GM19452 (cell line): Measurements from ENCODE around the gene SLC7A8.

Experiments used
- ATAC-seq: cut with Tn5 transposase; IDR thresholded peaks from one replicate; pipeline ENCODE4 v1.9.1; 2021; ENCODE audit not compliant: unreplicated experiment

Gene SLC7A8

DNA sequence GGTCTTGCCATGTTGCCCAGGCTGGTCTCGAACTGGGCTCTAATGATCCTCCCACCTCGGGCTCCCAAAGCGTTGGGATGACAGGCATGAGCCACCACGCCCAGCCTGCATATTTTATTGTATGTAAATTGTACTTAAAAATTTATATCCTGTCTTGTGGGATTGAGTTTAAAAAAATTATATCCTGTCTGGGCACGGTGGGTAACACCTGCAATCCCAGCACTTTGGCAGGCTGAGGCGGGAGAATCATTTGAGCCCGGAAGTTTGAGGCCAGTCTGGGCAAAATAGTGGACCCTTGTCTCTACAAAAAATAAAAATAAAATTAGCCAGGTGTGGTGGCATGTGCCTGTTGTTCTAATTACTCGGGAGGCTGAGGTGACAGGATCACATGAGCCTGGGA is 50.5 kb downstream of the SLC7A8 start:
- no peak for ATAC-seq

DNA sequence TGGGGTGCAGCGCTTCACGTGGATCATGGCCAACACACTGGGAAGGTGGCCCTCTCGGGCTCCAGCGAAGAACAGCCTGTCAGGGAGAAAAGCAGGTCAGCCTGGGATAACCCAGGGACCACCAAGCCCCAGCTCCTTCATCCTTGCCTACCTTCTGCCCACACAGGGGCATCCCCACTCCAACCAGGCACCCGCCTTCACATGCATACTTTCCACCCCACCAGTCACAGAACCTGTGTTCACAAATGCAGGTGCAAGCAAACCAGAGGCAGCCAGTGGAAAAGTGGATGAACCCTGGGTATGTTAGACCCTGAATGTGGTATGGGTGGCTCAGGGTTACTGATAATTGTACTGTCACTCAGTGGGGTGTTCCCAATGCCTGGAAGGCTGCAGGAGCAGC is 52.0 kb downstream of the SLC7A8 start:
- no peak for ATAC-seq

DNA sequence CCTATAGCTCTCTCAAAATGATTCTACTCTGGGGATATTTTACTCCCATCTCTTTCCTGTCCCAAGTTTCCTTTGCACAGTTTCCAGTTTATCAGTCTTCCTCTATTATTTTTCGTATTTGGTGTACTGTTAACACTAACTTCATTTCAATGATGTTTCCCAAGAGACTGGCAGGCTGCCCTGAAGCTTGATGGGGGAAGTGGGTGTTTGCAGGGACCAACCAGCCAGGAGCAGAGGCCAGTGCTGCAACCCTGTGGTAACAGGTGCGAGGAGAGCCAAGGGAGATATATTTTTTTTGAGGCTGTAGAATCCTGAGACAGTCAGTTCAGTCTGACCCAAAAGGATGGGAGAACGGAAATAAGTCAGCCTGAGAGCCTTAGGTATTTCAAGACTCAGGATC is 52.6 kb downstream of the SLC7A8 start:
- no peak for ATAC-seq

DNA sequence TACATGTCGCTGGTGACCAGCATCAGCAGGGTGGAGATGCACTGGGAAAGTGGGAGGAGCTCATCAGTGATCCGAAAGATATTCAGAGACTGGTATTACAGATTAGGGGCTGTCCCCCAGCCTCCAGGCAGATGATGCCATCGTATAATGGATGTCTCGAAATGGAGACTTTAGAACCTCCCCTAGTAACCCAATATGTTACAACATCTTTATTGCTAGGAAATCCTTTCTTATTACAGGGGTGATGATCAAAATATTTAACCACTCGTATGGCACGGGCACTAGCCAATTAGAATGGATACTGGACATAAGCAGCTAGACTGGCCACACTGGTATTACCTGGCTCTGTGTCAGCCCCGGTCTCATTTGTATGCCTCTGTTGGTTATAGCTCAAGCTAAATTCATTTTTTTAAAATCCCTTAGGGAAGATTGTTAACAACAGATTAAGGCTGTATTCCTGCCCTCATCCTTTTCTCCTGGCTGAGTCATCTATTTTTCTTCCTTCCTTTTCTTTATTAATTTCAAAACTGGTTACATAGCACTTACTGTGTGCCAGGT is 53.6 kb downstream of the SLC7A8 start:
- ATAC-seq, result no peak

DNA sequence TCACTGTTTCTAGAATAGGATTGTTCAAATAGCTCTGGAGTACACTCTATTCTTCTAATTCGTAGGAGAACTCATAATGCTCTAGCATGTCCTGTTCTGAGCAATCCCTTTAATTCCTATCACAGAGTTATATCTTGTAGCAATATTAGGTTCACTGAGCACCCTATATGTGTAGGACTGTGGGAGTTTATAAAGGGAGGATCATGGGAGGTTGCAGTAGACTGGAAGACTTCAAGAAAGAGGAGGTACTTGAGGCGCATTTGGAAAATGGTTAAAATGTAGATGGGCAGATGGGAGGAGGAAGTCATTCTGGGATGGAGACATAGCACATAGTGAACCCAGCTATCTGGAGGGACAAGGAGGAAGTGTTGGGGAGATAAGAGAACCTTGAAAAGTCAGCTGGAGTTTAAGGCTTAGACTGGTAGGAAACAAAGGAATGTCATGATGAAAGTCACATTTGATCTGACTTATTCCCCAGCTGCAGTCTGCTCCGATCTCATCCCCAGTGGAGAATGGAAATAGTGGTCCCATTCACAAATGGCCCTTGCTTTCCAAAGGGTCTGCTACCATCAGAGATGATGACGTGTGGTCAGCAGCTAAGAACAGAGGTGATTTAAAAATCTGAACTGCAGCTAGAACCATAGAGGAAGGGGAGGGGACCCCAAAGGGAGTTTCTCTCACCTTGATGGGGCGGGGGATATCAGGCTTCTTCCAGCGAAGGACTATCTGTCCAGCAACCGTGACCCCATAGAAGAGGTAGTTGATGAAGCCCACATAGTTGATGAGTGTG is 54.3 kb downstream of the SLC7A8 start:
- ATAC-seq, result no peak

DNA sequence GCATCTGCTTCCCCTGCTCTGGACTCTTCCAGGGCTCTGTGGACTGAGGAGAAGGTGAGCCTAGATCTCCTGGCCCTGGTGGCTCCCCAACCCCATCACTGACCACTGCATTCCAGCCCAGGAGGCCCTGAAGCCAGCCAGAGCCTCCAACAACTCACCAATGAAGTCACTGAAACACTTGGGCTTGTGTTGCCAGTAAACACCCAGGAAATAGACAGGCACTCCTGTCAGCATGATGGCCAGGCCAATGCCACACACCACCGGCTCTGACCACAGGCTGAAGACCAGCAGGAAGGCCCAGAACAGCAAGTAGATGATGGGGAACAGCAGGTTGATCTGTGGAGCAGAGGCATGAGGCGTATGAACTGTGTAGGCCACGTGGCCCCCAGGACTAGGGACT is 55.6 kb downstream of the SLC7A8 start:
- ATAC-seq, result no peak

DNA sequence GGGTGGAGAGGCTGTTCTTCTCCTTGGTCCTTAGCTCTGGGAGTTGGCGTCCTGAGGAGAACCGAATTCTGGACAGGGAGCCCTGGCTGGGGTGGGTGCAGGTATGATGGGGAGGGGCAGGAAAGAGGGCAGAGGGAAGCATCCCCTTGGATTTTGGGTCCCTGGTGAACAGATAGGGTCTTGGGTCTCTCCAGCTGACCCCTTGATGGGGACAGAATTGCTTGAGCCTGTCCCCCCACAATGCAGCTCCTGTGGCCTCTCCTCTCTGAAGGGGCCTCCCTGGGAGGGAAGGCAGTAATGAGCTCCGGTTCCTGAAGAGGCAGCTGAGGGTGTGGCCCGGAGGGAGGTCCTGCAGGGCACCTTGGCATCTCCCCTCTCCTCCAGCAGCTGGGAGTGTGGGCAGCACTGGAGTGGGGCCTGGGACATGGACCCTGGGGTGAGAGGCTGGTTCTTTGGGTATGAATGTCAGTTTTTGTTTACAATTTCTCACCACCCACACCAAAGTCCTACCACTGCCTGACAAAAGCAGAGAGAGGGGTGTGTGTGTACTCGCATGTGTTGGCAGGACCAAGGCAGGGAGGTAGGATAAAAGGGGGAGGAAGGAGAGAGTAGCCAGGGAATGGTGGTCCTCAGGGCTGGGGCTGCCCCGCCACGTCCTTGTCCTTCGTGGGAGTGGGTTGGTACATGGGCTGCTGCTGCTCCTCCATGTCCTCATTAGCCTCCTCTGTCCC is 56.7 kb downstream of the SLC7A8 start:
- no peak for ATAC-seq

DNA sequence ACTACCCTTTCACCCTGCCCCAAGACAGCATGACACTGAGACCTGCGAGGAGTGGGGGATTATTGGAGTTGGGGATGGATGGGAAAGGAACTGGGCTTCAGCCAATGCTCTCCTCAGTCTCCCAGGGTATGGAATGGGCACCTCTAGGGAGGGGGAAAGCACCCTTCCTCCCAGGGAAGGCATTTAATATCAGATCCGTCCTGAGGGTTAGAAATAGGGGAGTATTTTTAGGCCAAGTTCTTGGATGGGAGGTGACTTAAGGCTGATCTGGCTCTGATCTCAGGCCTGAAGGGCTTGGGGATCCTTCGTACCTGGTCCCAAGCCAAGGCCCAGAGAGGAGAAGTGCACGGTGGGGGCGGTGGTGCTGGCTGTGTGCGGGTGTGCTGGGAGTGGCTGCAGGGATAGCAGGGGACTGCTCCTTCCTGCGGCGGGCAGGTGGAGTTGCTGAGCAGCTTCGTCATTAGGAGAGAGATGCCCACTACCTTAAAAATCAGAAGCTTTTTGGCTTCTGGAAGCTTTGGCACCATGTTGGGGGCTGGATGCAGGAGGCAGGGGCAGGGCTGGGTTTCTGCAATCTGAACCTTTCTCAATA is 57.4 kb downstream of the SLC7A8 start:
- no peak for ATAC-seq

DNA sequence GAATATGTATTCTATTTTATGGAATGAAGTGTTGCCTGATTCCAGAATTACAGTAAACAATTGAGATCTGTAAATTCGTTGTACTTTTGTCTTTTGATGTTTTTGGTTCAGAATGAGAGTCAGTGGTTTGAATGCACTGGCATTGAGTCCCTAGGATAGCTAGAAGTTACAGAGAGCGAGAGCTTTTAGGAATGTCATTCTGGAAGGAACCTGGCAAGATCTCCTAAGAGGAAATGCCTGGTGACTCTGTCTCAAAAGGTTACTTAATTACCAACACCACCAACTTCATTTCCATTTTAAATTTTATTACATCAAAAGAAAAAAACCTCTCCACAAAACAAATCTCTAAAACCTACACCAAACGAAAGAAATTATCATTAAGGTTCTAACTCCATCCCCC is 58.4 kb downstream of the SLC7A8 start:
- ATAC-seq, result no peak

DNA sequence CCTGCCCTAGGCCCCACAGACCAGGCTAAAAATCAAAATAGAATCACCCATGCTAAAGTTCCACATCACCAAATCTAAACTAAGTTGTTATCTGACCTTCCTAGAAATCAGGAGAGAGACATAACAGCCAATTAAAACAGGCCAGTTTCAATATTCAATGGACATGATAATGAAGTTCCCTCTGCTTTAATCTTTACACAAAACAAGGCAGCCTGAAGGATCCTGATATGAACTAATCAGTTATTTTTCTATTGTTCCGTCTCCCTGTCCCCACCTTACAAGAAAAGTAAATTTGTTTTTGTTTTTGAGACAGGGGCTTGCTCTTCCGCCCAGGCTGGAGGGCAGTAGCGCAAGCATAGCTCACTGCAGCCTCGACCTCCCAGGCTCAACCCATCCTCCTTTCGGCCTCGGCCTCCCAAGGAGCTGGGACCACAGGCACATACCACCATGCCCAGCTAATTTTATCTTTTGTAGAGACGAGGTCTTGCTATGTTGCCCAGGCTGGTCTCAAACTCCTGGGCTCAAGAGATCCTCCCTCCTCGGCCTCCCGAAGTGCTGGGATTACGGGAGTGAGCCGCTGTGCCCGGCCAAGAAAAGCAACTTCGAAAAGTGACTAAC is 59.0 kb downstream of the SLC7A8 start:
- no peak for ATAC-seq

DNA sequence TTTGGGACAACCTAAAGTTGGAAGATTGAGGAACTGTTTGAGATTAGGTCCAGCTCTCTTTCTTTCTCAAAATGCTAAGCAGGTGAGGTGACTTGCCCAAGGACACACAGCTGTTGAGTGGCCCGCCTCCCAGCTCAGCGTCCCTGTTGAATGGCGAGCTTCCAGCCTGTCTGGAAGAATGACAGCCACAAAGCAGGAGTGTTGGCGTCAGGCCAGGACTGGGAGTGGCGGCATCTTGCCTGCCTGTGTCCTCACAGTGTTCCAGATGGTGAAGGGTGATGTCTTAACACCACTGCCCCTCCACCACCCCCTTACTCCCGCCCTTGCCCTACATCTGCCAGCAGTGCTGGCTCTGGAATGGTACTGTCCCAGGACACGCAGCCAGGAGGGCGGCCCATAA is 60.0 kb downstream of the SLC7A8 start:
- ATAC-seq, result no peak

DNA sequence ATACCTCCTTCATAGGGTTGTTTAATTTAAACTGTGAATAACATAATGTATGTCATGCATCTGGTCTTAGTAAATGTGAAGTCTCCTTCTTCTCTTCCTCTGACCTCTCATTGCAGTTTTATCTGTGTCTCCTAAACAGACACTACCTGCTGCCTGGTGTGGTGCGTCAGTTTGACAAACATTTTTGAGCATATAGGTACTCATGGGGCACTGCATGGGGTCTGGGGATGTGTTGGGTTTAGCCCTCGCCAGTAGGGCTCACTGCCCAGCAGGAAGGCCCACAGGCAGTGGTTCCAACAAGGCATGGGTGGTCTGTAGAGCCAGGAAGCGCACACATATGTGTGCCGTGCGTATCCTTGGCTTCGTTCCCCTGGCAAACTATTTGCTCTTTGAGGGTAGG is 61.4 kb downstream of the SLC7A8 start:
- no peak for ATAC-seq

DNA sequence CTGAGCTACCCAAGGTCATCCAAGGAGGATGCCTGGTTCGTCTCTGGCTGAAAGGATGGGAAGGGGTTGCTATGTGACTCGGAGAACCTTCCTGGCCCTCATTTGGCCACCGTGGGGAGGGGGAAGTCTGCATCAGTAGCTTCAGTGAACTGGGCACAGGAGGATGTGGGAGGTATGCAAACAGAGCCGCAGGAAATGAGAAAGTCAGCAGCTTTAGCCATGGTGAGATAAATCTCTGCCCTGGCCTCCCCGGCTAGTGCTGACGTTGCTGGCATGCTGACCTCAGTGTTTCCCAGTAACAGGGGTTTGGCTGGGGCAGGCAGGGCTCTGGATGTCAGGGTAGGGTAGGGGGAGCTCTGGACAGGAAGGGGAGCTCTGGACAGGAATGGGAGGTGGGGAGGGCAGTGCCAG is 62.1 kb downstream of the SLC7A8 start:
- no peak for ATAC-seq

DNA sequence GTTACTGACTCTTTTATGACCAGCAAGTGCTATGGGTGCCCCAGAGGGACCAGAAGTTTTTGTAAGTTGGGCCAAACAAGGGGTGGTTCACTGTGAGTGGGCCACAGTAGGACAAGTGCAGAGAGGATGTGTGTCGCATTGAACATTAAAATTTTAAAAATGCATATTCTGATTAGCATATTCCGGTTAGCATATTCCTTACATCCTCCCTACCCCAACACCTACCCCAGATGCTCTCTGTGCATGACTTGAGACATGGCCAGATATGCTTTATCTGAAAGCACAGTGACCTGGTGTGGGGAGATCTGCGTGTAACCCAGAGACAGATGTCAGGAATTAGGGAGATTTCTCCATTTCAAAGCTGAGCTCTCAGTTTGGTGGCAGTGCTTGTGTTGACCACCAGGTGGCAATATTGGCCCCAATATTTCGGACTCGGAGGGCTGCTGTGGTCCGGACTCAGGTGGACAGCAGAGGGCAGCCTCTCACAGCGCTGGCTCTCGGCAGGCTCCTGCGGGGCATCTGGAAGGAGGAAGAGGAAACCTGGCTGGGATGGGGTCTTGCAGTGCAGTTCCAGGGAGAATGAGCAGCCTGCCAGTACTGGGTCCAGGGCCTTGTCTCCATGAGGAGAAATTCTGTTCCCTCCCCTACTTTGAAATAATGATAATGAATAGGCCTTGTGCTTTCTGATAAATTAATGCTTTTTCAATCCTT is 62.8 kb downstream of the SLC7A8 start:
- ATAC-seq, result peak; percentile 62

DNA sequence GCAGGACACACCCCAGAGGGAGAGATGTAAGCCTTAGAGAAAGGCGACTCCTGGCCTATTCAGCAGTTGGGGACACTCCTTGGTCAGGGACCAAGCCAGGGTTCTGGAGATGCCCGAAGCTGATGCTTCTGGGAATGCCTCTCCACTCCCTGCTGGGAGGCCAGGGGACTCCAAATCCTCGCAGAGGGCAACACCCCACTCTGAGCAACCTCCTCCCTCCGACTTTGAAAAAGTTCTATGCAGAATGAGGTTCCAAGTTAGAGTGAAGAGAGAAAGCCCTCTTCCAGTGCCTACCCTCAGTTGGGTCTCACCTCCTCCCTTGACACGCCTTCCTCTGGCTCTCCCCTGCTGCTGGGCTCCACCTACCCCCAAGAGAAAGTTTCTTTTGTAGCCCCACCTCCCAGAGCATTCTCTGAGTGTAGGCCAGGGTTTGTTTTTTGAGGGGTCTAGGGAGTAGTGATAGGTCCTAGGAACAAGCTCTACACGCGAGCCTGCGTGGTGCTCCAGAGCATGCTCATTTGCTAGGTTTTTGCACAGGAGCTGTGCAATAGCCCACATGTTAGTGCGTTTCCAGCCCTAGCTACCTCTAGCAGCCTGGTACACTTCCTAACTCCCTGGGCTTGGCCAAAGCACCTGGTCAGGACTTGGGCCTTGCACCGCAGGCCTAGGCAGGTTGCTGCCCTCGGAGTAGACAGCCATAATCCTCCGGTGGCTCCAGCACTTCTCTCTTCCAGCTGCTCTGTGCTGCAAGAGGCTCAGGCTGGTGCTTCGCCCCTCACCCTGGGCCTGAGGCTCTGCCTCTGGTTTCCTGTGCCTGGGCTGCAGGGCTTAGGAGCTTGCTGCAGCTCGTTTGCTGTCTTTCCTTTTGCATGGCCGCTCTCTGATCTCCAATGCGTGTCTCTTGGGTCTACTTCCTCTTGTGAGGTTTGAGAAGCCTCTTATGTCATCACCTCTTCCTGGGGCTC is 63.8 kb downstream of the SLC7A8 start:
- ATAC-seq, result no peak

DNA sequence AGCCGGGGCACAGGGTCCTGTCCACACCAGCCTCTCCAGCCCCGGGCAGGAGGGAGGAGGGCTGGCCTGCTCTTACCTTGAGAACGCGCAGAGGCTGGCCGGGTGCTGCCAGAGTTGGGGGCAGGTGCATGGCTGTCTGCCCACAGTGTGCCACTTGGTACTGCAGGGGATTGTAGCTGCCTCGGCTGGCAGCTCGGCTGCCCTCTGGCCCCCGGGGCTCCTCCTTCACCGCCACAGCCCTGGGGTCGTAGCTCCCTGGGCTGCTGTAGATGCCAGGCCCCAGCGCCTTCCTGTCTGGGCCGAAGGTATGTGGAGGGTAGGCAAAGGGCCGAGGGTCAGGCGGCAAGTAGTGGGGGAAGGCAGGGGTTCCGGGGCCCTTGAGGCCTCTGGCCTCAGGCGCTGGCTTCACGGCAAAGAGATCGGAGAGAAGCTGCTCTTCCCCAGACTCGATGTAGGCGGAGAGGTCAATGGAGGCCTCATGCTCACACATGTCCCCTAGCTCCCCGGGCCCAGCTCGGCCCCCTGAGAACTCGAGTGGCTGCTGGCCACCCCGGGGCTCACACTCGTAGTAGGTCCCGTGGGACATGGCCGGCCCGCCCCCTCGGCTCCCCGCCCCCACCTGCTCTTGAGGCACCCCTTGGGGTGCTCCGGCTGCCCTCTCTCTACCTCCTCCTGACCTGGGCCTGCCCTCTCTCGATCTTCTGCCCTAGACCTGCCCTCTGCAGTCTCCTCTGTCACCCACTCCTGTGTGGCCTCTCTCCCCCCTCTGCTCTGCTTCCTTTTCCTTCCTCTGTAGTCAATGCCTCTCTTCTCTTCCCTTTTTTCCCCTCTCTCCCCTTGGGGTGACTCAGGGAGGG is 64.7 kb downstream of the SLC7A8 start, which contains the start of gene CEBPE:
Gene CEBPE (minus strand): TSS at position 750 of the 857 bp plus-strand sequence. CDS start 164 bp downstream, at position 586.
- no peak for ATAC-seq

DNA sequence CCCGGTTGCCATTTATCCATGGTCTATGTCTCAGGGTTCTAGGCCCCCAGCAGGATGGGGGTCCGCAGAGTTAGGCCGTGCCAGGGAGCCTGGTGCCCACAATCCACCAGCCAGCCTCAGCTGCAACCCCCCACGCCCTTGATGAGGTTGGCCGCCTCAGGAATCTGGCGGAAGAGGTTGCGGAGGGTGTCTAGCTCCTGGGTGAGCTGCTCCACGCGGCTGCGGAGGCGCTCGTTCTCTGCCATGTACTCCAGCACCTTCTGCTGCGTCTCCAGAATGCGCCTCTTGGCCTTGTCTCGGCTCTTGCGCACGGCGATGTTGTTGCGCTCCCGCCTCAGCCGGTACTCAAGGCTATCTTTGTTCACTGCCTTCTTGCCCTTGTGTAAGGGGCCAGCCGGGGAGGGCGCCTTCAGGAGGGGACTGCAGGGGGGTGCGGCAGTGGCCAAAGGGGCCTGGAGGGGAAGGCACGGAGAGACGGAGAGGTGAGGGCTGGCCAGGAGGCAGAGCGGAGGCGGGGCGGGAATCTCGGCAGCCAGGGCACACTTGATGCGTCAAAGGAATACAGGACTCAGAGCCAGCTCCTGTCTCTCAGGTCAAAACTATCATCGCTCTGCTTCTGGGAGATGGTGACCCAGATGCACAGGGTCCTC is 66.0 kb downstream of the SLC7A8 start:
- ATAC-seq, result no peak

DNA sequence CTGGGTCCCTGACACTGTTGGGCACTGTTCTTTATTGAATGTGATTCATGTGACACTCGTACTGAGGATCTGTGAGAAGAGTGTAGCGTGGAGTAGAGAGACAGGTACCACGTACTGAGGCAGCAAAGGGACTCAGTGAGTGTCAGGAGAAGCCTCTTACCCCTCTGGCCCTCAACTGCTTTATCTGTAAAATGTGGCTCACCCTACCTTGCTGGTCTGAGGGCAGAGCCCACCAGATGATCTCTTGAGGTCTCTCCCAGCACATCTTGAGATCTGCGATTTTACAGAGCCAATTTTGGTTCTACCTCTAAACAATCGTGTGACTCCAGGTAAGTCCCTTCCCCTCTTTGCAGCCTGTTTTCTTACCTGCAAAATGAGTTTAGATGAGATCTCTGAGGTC is 67.5 kb downstream of the SLC7A8 start:
- ATAC-seq, result no peak
